Measurements from ENCODE around the gene SAMM50.
"Not testable (repeated sequence)": the region's sequence is repeated elsewhere in the genome, so short reads cannot be mapped to it uniquely, and the experiment has no call there.

SAMM50 gene

GRCh38 chr22:44001521-44001920 lies 46.3 kb downstream of the SAMM50 start:
- DNase-seq: no peak

GRCh38 chr22:44002324-44002723 lies 47.1 kb downstream of the SAMM50 start:
- no peak for DNase-seq

- no peak for DNase-seq
These were observed 47.8 kb downstream of the SAMM50 start for GRCh38 chr22:44002997-44003396.

- no peak for DNase-seq
These were observed 48.3 kb downstream of the SAMM50 start for GRCh38 chr22:44003405-44004103.

GRCh38 chr22:44004104-44004460 lies 48.8 kb downstream of the SAMM50 start:
- no peak for DNase-seq

GRCh38 chr22:44005524-44005923 lies 50.3 kb downstream of the SAMM50 start:
- peak; percentile 39 to 72 (median 70) for DNase-seq

- peak; percentile 68 to 91 (median 82) for DNase-seq
These were observed 56.9 kb downstream of the SAMM50 start for GRCh38 chr22:44012162-44012561.

GRCh38 chr22:44012591-44012990 lies 57.3 kb downstream of the SAMM50 start:
- DNase-seq: peak in 3 of 4 experiments; percentile 20 to 75 (median 63)

- no peak for DNase-seq
These were observed 59.0 kb downstream of the SAMM50 start for GRCh38 chr22:44014241-44014640.

GRCh38 chr22:44016586-44016985 lies 61.3 kb downstream of the SAMM50 start:
- not testable (repeated sequence) for DNase-seq

GRCh38 chr22:44018594-44018993 lies 63.4 kb downstream of the SAMM50 start:
- DNase-seq: no peak

- DNase-seq: no peak
These were observed 64.2 kb downstream of the SAMM50 start for GRCh38 chr22:44019416-44019815.

GRCh38 chr22:44019846-44020245 lies 64.6 kb downstream of the SAMM50 start:
- no peak for DNase-seq

- no peak for DNase-seq
These were observed 65.7 kb downstream of the SAMM50 start for GRCh38 chr22:44020981-44021380.

- DNase-seq: peak; percentile 60 to 87 (median 76)
These were observed 68.4 kb downstream of the SAMM50 start for GRCh38 chr22:44023404-44024287.

- DNase-seq: peak; percentile 59 to 78 (median 63)
These were observed 69.2 kb downstream of the SAMM50 start, which contains the start of gene PARVB for GRCh38 chr22:44024288-44024921. Gene PARVB, plus strand, starts transcription at chr22:44024302. Its CDS starts 38 bp downstream, at chr22:44024340.

- DNase-seq: peak; percentile 81 to 92 (median 86)
These were observed 70.2 kb downstream of the SAMM50 start for GRCh38 chr22:44025171-44026065.

GRCh38 chr22:44026066-44026629 lies 70.9 kb downstream of the SAMM50 start:
- peak in 2 of 4 experiments; percentile 12 to 25 for DNase-seq

- DNase-seq: peak; percentile 95 to 98 (median 96)
These were observed 71.6 kb downstream of the SAMM50 start for GRCh38 chr22:44026630-44027511.

GRCh38 chr22:44028091-44028490 lies 72.8 kb downstream of the SAMM50 start:
- DNase-seq: no peak

GRCh38 chr22:44029069-44029468 lies 73.8 kb downstream of the SAMM50 start:
- no peak for DNase-seq

Data from suppressor macrophage (primary cell).